WTC11 (cell line): ENCODE results near the gene ADGRF5. TPM values are rescaled to one million over a fixed set of nuclear protein-coding genes. Genes with fewer than 3 reads are reported as not detected.

Experiments used
- ATAC-seq: fragments of 200-7000 bp; cut with Tn5 transposase; 2 replicates; pipeline ENCODE4 v1.10.0; 2021; ENCODE audit warnings: mild to moderate bottlenecking, moderate library complexity
- CTCF ChIA-PET: fragments of 300-600 bp; sonication (Branson Sonifier 250); formaldehyde crosslinking; loops from one replicate; lab custom pipeline; 2021; ENCODE audit warnings: antibody characterized with exemption; lab: Charles Lee
- POLR2A ChIA-PET: fragments of 350-600 bp; sonication (Branson Sonifier 250); formaldehyde crosslinking; loops from one replicate; lab custom pipeline; 2021; ENCODE audit warnings: antibody characterized with exemption; lab: Charles Lee
- DNase-seq: peaks from one replicate; pipeline ENCODE4 v3.0.0; 2021; ENCODE audit warnings: low spot score
- H3K27ac Mint-ChIP-seq: 2 replicates; pipeline ENCODE4 v1.8.0; 2021; ENCODE audit warnings: mixed read lengths
- H3K27me3 Mint-ChIP-seq: 2 replicates; pipeline ENCODE4 v1.8.0; 2021; ENCODE audit warnings: low read depth, mild to moderate bottlenecking, moderate library complexity, mixed read lengths
- H3K36me3 Mint-ChIP-seq: 2 replicates; pipeline ENCODE4 v1.8.0; 2021; ENCODE audit warnings: mixed read lengths
- H3K4me1 Mint-ChIP-seq: 2 replicates; pipeline ENCODE4 v1.8.0; 2022; ENCODE audit warnings: mixed read lengths
- H3K4me3 Mint-ChIP-seq: 2 replicates; pipeline ENCODE4 v1.8.0; 2021; ENCODE audit warnings: mild to moderate bottlenecking, moderate library complexity, mixed read lengths
- H3K9me3 Mint-ChIP-seq: 2 replicates; pipeline ENCODE4 v1.8.0; 2021; ENCODE audit warnings: mixed read lengths
- ELF4 ChIP-seq: sonication (generic); formaldehyde crosslinking; IDR thresholded peaks from 2 replicates; pipeline ENCODE4 v1.8.1; 2022; ENCODE audit warnings: low read depth, mild to moderate bottlenecking, moderate library complexity, missing genetic modification reagents
- FOXJ3 ChIP-seq: sonication (generic); formaldehyde crosslinking; IDR thresholded peaks from 2 replicates; pipeline ENCODE4 v1.9.0; 2021; ENCODE audit warnings: missing genetic modification reagents, mild to moderate bottlenecking, borderline replicate concordance
- NFE2L1 ChIP-seq: sonication (generic); formaldehyde crosslinking; IDR thresholded peaks from 2 replicates; pipeline ENCODE4 v1.8.1; 2023; ENCODE audit warnings: missing genetic modification reagents
- SMAD3 ChIP-seq: sonication (generic); formaldehyde crosslinking; IDR thresholded peaks from 2 replicates; pipeline ENCODE4 v1.8.0; 2022; ENCODE audit warnings: missing genetic modification reagents, mild to moderate bottlenecking, borderline replicate concordance
- ZNF219 ChIP-seq: sonication (generic); formaldehyde crosslinking; IDR thresholded peaks from 2 replicates; pipeline ENCODE4 v1.8.0; 2023; ENCODE audit warnings: missing genetic modification reagents, mild to moderate bottlenecking, borderline replicate concordance
- total RNA-seq: library from RNA; stranded (reverse); gene quantifications from 3 replicates; pipeline ENCODE4 v1.2.3, GENCODE V29; 2021
- TF ChIP-seq, protein P1 (sequence below): fragments of 250-450 bp; sonication (Bioruptor Pico); IDR thresholded peaks from 2 replicates; pipeline ENCODE4 v1.9.0; 2021; ENCODE audit warnings: mild to moderate bottlenecking, borderline replicate concordance
- TF ChIP-seq, protein P2 (sequence below): sonication (generic); formaldehyde crosslinking; IDR thresholded peaks from 2 replicates; pipeline ENCODE4 v1.8.1; 2023; ENCODE audit warnings: mild to moderate bottlenecking, missing genetic modification reagents, moderate library complexity
- TF ChIP-seq, protein P3 (sequence below): sonication (generic); formaldehyde crosslinking; IDR thresholded peaks from 2 replicates; pipeline ENCODE4 v1.8.1; 2022; ENCODE audit warnings: mild to moderate bottlenecking, missing genetic modification reagents, moderate library complexity, borderline replicate concordance
- TF ChIP-seq, protein P4 (sequence below): fragments of 250-450 bp; sonication (Bioruptor Pico); IDR thresholded peaks from 2 replicates; pipeline ENCODE4 v1.8.0; 2021; ENCODE audit warnings: mild to moderate bottlenecking
- TF ChIP-seq, protein P5 (sequence below): sonication (generic); formaldehyde crosslinking; IDR thresholded peaks from 2 replicates; pipeline ENCODE4 v1.8.1; 2023; ENCODE audit warnings: mild to moderate bottlenecking, missing genetic modification reagents, borderline replicate concordance

Gene ADGRF5
- total RNA-seq, 1 experiment from 2014 or later: 0.24 TPM

DNA sequence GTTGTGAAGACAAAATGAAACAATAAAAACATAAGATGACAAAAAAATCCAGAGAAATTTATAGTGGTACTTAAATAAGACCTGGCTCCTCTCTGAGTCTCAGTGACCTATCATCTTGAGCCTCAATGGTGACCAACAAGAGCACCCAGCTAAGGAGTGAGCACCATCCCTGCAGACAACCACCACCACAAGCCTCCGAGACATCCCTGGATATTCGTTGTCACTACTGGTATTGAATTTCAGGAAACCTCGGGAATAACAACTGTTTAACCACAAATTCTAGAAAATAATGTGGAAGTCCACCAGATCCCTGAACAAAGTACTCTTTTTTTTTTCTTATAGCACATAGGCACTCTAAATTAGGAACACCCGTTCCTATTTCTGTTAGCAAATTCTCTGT is 32.2 kb upstream of the ADGRF5 start:
- Mint-ChIP-seq H3K9me3 (no peaks in the 10 kb centered on the region), H3K36me3 (no peaks in the 10 kb centered on the region), H3K27me3 (no peaks in the 10 kb centered on the region), H3K27ac (no peak overlapping the region), H3K4me1 (peaks cover 23% of the 10 kb centered on the region), H3K4me3 (no peak overlapping the region)
- ChIA-PET CTCF (no interaction called here), POLR2A (no interaction called here)
- TF ChIP-seq, protein P1, sequence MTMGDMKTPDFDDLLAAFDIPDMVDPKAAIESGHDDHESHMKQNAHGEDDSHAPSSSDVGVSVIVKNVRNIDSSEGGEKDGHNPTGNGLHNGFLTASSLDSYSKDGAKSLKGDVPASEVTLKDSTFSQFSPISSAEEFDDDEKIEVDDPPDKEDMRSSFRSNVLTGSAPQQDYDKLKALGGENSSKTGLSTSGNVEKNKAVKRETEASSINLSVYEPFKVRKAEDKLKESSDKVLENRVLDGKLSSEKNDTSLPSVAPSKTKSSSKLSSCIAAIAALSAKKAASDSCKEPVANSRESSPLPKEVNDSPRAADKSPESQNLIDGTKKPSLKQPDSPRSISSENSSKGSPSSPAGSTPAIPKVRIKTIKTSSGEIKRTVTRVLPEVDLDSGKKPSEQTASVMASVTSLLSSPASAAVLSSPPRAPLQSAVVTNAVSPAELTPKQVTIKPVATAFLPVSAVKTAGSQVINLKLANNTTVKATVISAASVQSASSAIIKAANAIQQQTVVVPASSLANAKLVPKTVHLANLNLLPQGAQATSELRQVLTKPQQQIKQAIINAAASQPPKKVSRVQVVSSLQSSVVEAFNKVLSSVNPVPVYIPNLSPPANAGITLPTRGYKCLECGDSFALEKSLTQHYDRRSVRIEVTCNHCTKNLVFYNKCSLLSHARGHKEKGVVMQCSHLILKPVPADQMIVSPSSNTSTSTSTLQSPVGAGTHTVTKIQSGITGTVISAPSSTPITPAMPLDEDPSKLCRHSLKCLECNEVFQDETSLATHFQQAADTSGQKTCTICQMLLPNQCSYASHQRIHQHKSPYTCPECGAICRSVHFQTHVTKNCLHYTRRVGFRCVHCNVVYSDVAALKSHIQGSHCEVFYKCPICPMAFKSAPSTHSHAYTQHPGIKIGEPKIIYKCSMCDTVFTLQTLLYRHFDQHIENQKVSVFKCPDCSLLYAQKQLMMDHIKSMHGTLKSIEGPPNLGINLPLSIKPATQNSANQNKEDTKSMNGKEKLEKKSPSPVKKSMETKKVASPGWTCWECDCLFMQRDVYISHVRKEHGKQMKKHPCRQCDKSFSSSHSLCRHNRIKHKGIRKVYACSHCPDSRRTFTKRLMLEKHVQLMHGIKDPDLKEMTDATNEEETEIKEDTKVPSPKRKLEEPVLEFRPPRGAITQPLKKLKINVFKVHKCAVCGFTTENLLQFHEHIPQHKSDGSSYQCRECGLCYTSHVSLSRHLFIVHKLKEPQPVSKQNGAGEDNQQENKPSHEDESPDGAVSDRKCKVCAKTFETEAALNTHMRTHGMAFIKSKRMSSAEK (CRISPR knock-in tag): no peak
- TF ChIP-seq NFE2L1 (CRISPR knock-in tag) (no peak), ELF4 (no peak), SMAD3 (CRISPR knock-in tag) (no peak)
- TF ChIP-seq, protein P2, sequence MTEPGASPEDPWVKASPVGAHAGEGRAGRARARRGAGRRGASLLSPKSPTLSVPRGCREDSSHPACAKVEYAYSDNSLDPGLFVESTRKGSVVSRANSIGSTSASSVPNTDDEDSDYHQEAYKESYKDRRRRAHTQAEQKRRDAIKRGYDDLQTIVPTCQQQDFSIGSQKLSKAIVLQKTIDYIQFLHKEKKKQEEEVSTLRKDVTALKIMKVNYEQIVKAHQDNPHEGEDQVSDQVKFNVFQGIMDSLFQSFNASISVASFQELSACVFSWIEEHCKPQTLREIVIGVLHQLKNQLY: no peak
- TF ChIP-seq, protein P3, sequence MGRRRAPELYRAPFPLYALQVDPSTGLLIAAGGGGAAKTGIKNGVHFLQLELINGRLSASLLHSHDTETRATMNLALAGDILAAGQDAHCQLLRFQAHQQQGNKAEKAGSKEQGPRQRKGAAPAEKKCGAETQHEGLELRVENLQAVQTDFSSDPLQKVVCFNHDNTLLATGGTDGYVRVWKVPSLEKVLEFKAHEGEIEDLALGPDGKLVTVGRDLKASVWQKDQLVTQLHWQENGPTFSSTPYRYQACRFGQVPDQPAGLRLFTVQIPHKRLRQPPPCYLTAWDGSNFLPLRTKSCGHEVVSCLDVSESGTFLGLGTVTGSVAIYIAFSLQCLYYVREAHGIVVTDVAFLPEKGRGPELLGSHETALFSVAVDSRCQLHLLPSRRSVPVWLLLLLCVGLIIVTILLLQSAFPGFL (CRISPR knock-in tag): no peak
- TF ChIP-seq, protein P4, sequence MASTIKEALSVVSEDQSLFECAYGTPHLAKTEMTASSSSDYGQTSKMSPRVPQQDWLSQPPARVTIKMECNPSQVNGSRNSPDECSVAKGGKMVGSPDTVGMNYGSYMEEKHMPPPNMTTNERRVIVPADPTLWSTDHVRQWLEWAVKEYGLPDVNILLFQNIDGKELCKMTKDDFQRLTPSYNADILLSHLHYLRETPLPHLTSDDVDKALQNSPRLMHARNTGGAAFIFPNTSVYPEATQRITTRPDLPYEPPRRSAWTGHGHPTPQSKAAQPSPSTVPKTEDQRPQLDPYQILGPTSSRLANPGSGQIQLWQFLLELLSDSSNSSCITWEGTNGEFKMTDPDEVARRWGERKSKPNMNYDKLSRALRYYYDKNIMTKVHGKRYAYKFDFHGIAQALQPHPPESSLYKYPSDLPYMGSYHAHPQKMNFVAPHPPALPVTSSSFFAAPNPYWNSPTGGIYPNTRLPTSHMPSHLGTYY (CRISPR knock-in tag): no peak
- DNase-seq: no peak
- ATAC-seq: no peak

DNA sequence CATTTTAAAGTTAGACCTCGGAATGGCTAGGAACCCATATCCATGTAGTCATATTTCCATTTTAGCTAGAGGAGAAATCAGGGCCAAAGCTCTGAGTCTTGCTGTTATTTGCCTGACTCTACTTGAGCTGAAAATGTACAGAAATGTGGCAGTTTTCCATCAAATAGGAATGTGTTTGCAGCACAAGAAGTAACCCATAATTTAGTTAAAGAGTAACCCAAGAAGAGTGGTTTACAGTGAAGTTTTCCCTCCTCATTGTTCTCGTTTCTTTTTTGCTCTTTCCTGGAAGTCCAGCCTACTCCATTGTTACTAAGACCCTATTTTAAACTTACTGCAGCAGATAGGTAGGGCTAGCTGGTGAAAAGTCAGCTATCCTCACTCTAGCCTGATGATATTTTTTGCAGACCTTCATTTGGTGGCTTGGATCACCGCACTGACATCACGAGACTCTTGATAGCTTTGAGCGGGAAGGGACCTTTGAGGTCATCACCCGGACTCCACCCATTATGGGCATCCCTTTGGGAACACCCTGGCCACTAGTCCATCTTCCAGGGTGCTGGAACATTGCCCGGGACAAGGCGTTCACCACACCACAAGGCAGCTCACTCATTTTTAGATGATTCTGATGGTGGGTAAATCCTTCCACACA is 28.0 kb upstream of the ADGRF5 start:
- Mint-ChIP-seq H3K27ac (no peak overlapping the region), H3K9me3 (no peaks in the 10 kb centered on the region), H3K27me3 (no peaks in the 10 kb centered on the region; the same call in 1 of the 2 replicates), H3K4me1 (peaks cover 5% of the 10 kb centered on the region), H3K36me3 (no peaks in the 10 kb centered on the region), H3K4me3 (no peak overlapping the region)
- ATAC-seq (no peak), DNase-seq (no peak)
- TF ChIP-seq FOXJ3 (no peak), ZNF219 (CRISPR knock-in tag) (no peak)
- TF ChIP-seq, protein P2: no peak
- TF ChIP-seq, protein P5, sequence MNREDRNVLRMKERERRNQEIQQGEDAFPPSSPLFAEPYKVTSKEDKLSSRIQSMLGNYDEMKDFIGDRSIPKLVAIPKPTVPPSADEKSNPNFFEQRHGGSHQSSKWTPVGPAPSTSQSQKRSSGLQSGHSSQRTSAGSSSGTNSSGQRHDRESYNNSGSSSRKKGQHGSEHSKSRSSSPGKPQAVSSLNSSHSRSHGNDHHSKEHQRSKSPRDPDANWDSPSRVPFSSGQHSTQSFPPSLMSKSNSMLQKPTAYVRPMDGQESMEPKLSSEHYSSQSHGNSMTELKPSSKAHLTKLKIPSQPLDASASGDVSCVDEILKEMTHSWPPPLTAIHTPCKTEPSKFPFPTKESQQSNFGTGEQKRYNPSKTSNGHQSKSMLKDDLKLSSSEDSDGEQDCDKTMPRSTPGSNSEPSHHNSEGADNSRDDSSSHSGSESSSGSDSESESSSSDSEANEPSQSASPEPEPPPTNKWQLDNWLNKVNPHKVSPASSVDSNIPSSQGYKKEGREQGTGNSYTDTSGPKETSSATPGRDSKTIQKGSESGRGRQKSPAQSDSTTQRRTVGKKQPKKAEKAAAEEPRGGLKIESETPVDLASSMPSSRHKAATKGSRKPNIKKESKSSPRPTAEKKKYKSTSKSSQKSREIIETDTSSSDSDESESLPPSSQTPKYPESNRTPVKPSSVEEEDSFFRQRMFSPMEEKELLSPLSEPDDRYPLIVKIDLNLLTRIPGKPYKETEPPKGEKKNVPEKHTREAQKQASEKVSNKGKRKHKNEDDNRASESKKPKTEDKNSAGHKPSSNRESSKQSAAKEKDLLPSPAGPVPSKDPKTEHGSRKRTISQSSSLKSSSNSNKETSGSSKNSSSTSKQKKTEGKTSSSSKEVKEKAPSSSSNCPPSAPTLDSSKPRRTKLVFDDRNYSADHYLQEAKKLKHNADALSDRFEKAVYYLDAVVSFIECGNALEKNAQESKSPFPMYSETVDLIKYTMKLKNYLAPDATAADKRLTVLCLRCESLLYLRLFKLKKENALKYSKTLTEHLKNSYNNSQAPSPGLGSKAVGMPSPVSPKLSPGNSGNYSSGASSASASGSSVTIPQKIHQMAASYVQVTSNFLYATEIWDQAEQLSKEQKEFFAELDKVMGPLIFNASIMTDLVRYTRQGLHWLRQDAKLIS (CRISPR knock-in tag): no peak
- ChIA-PET POLR2A (no interaction called here), CTCF (no interaction called here)
